ENCODE data around the gene CORO7. TPM values are rescaled to one million over a fixed set of nuclear protein-coding genes. Genes with fewer than 3 reads are reported as not detected.

CORO7 gene
- total and polyA plus RNA-seq, 5 donors: 9.0 to 18.1 (median 15.8) TPM

- WGBS: 97% methylated on average over 19 of the region's 19 CpGs
- H3K4me1 ChIP-seq (ENCODE audit: control insufficient read depth, insufficient read depth, low read length): no peaks in the 10 kb centered on the region
- H3K9me3 ChIP-seq (ENCODE audit: control insufficient read depth, low read length): no peaks in the 10 kb centered on the region
- no peak overlapping the region for H3K4me3 ChIP-seq (ENCODE audit: low read length)
- DNase-seq (peak in 2 of 3 donors; percentile 51 to 60), ATAC-seq (no peak)
- intact Hi-C loops (cut with DNase I): loop anchor here in 2 of 4 donors (2.0 kb wide), 2 partner anchors 45 to 49 kb away; no protein-coding TSS in a partner anchor
- no peak overlapping the region for H3K27ac ChIP-seq (ENCODE audit: low read length)
- H3K27me3 ChIP-seq (ENCODE audit: control insufficient read depth, insufficient read depth): no peaks in the 10 kb centered on the region
These were observed 58.2 kb downstream of the CORO7 start for GRCh38 chr16:4358236-4358635.

GRCh38 chr16:4356820-4357219 is 59.6 kb downstream of the CORO7 start:
- WGBS: 90% methylated on average over 7 of the region's 7 CpGs

GRCh38 chr16:4354512-4355409 is 61.6 kb downstream of the CORO7 start:
- no peak for ATAC-seq
- intact Hi-C loops (cut with DNase I): no loop called here
- WGBS: 93% methylated on average over 20 of the region's 20 CpGs
- H3K9me3 ChIP-seq (ENCODE audit: control insufficient read depth, low read length): no peaks in the 10 kb centered on the region
- no peak for DNase-seq
- H3K27ac ChIP-seq (ENCODE audit: low read length): no peak overlapping the region
- H3K4me3 ChIP-seq (ENCODE audit: low read length): no peak overlapping the region
- H3K4me1 ChIP-seq (ENCODE audit: control insufficient read depth, insufficient read depth, low read length): no peaks in the 10 kb centered on the region
- H3K27me3 ChIP-seq (ENCODE audit: control insufficient read depth, insufficient read depth): no peaks in the 10 kb centered on the region

More at GRCh38 chr16:4356820-4357219, 59.6 kb downstream of the CORO7 start:
- ATAC-seq (no peak), DNase-seq (no peak)
- Histone ChIP-seq H3K27me3 (ENCODE audit: control insufficient read depth, insufficient read depth) (no peaks in the 10 kb centered on the region), H3K9me3 (ENCODE audit: control insufficient read depth, low read length) (no peaks in the 10 kb centered on the region), H3K4me3 (ENCODE audit: low read length) (no peak overlapping the region), H3K4me1 (ENCODE audit: control insufficient read depth, insufficient read depth, low read length) (no peaks in the 10 kb centered on the region), H3K27ac (ENCODE audit: low read length) (no peak overlapping the region)
- intact Hi-C loops (cut with DNase I): no loop called here

- Histone ChIP-seq H3K27me3 (ENCODE audit: control insufficient read depth, insufficient read depth) (no peaks in the 10 kb centered on the region), H3K4me1 (ENCODE audit: control insufficient read depth, insufficient read depth, low read length) (no peaks in the 10 kb centered on the region), H3K9me3 (ENCODE audit: control insufficient read depth, low read length) (no peaks in the 10 kb centered on the region), H3K27ac (ENCODE audit: low read length) (no peak overlapping the region), H3K4me3 (ENCODE audit: low read length) (no peak overlapping the region)
- intact Hi-C loops (cut with DNase I): no loop called here
- 87% methylated on average over 4 of the region's 4 CpGs for WGBS
- DNase-seq (no peak), ATAC-seq (no peak)
These were observed 62.7 kb downstream of the CORO7 start for GRCh38 chr16:4353675-4354074.

- WGBS: 95% methylated on average over 5 of the region's 5 CpGs
- Histone ChIP-seq H3K4me3 (ENCODE audit: low read length) (no peak overlapping the region), H3K27me3 (ENCODE audit: control insufficient read depth, insufficient read depth) (no peaks in the 10 kb centered on the region), H3K4me1 (ENCODE audit: control insufficient read depth, insufficient read depth, low read length) (no peaks in the 10 kb centered on the region), H3K9me3 (ENCODE audit: control insufficient read depth, low read length) (no peaks in the 10 kb centered on the region), H3K27ac (ENCODE audit: low read length) (no peak overlapping the region)
- DNase-seq (no peak), ATAC-seq (no peak)
- intact Hi-C loops (cut with DNase I): no loop called here
These were observed 63.6 kb downstream of the CORO7 start for GRCh38 chr16:4352843-4353242.

- no peak overlapping the region for H3K4me3 ChIP-seq (ENCODE audit: low read length)
- no peak for ATAC-seq
- 78% methylated on average over 7 of the region's 7 CpGs for WGBS
- intact Hi-C loops (cut with DNase I): no loop called here
- peaks cover 4% of the 10 kb centered on the region for H3K4me1 ChIP-seq (ENCODE audit: control insufficient read depth, insufficient read depth, low read length)
- no peaks in the 10 kb centered on the region for H3K27me3 ChIP-seq (ENCODE audit: control insufficient read depth, insufficient read depth)
- H3K9me3 ChIP-seq (ENCODE audit: control insufficient read depth, low read length): no peaks in the 10 kb centered on the region
- H3K27ac ChIP-seq (ENCODE audit: low read length): no peak overlapping the region
- DNase-seq: no peak
These were observed 64.5 kb downstream of the CORO7 start for GRCh38 chr16:4351880-4352279.

- intact Hi-C loops (cut with DNase I): no loop called here
- Histone ChIP-seq H3K4me1 (ENCODE audit: control insufficient read depth, insufficient read depth, low read length) (peaks cover 4% of the 10 kb centered on the region), H3K27me3 (ENCODE audit: control insufficient read depth, insufficient read depth) (no peaks in the 10 kb centered on the region), H3K9me3 (ENCODE audit: control insufficient read depth, low read length) (no peaks in the 10 kb centered on the region), H3K4me3 (ENCODE audit: low read length) (peak within 1 kb of the TSS; percentile 94), H3K27ac (ENCODE audit: low read length) (peak within 1 kb of the TSS; percentile 61)
- peak; percentile 98 to 99 (median 99) for DNase-seq
- WGBS: under 1% methylated on average over 81 of the region's 81 CpGs
- ATAC-seq: peak; percentile 95 to 96
These were observed 65.4 kb downstream of the CORO7 start, which contains the start of gene PAM16 for GRCh38 chr16:4350787-4351659. Gene PAM16 (minus strand): TSS chr16:4351321. CDS start chr16:4351234, 87 bp downstream.

- DNase-seq (peak in 2 of 3 donors; percentile 44 to 66), ATAC-seq (no peak)
- Histone ChIP-seq H3K4me1 (ENCODE audit: control insufficient read depth, insufficient read depth, low read length) (peaks cover 4% of the 10 kb centered on the region), H3K27me3 (ENCODE audit: control insufficient read depth, insufficient read depth) (no peaks in the 10 kb centered on the region), H3K4me3 (ENCODE audit: low read length) (peak overlapping the region; percentile 94), H3K27ac (ENCODE audit: low read length) (peak overlapping the region; percentile 61), H3K9me3 (ENCODE audit: control insufficient read depth, low read length) (no peaks in the 10 kb centered on the region)
- intact Hi-C loops (cut with DNase I): no loop called here
- 34% methylated on average over 24 of the region's 24 CpGs for WGBS
These were observed 66.0 kb downstream of the CORO7 start for GRCh38 chr16:4350365-4350786.

- no peak overlapping the region for H3K27ac ChIP-seq (ENCODE audit: low read length)
- H3K4me1 ChIP-seq (ENCODE audit: control insufficient read depth, insufficient read depth, low read length): peaks cover 4% of the 10 kb centered on the region
These were observed 67.1 kb downstream of the CORO7 start for GRCh38 chr16:4349332-4349731.

GRCh38 chr16:4347765-4348509 is 68.5 kb downstream of the CORO7 start:
- Histone ChIP-seq H3K4me1 (ENCODE audit: control insufficient read depth, insufficient read depth, low read length) (peaks cover 4% of the 10 kb centered on the region), H3K27me3 (ENCODE audit: control insufficient read depth, insufficient read depth) (no peaks in the 10 kb centered on the region), H3K9me3 (ENCODE audit: control insufficient read depth, low read length) (no peaks in the 10 kb centered on the region), H3K27ac (ENCODE audit: low read length) (peak overlapping the region; percentile 11), H3K4me3 (ENCODE audit: low read length) (no peak overlapping the region)
- DNase-seq (no peak), ATAC-seq (peak; percentile 3 to 5)
- 62% methylated on average over 17 of the region's 17 CpGs for WGBS
- intact Hi-C loops (cut with DNase I): no loop called here

More at GRCh38 chr16:4349332-4349731, 67.1 kb downstream of the CORO7 start:
- Histone ChIP-seq H3K27me3 (ENCODE audit: control insufficient read depth, insufficient read depth) (no peaks in the 10 kb centered on the region), H3K4me3 (ENCODE audit: low read length) (no peak overlapping the region), H3K9me3 (ENCODE audit: control insufficient read depth, low read length) (no peaks in the 10 kb centered on the region)
- WGBS: 96% methylated on average over 5 of the region's 5 CpGs
- intact Hi-C loops (cut with DNase I): no loop called here
- DNase-seq: no peak
- ATAC-seq: no peak
